ENCODE measurements around the gene ZRANB1. TPM values are rescaled to one million over a fixed set of nuclear protein-coding genes. Genes with fewer than 3 reads are reported as not detected.
"Not testable (repeated sequence)": the region's sequence is repeated elsewhere in the genome, so short reads cannot be mapped to it uniquely, and the experiment has no call there.

ZRANB1 gene
- total RNA-seq, 6 donors from 2014 or later = 14.6 to 35.4 (median 17.1) TPM

DNA sequence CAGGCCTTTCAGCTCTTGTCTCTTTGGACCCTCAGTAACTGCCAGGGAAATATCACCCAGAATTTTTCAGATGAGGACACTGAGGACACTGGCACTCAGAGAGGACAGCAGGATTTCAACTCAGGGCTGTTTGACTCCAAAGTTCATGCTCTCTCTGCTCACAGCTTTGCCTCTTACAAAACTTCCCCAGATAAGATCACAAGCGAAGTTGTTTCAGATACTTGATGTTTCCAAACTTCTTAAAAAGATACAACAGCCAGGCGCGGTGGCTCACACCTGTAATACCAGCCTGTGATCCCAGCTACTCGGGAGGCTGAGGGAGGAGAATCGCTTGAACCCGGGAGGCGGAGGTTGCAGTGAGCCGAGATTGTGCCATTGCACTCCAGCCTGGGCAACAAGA lies 32.4 kb upstream of the ZRANB1 start:
- no peaks in the 10 kb centered on the region for H3K36me3 ChIP-seq
- H3K4me1 ChIP-seq = peaks cover 0 to 6% (median 1%) of the 10 kb centered on the region in 4 donors
- H3K4me3 ChIP-seq = no peak overlapping the region
- 82 to 90% methylated on average over 8 of the region's 8 CpGs for WGBS, 2 donors
- ATAC-seq (ENCODE audit: low FRiP score in 2 of 2) = no peak
- H3K27ac ChIP-seq = no peak overlapping the region
- no peaks in the 10 kb centered on the region for H3K9me3 ChIP-seq
- TF ChIP-seq POLR2AphosphoS5 (IDR thresholded peaks at IDR 0.05) (no peak), EP300 (IDR thresholded peaks at IDR 0.05) (no peak), POLR2A (IDR thresholded peaks at IDR 0.05) (no peak)
- TF ChIP-seq, protein P1, sequence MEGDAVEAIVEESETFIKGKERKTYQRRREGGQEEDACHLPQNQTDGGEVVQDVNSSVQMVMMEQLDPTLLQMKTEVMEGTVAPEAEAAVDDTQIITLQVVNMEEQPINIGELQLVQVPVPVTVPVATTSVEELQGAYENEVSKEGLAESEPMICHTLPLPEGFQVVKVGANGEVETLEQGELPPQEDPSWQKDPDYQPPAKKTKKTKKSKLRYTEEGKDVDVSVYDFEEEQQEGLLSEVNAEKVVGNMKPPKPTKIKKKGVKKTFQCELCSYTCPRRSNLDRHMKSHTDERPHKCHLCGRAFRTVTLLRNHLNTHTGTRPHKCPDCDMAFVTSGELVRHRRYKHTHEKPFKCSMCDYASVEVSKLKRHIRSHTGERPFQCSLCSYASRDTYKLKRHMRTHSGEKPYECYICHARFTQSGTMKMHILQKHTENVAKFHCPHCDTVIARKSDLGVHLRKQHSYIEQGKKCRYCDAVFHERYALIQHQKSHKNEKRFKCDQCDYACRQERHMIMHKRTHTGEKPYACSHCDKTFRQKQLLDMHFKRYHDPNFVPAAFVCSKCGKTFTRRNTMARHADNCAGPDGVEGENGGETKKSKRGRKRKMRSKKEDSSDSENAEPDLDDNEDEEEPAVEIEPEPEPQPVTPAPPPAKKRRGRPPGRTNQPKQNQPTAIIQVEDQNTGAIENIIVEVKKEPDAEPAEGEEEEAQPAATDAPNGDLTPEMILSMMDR (IDR thresholded peaks at IDR 0.05) = no peak
- no peak for DNase-seq
- no peaks in the 10 kb centered on the region for H3K27me3 ChIP-seq

DNA sequence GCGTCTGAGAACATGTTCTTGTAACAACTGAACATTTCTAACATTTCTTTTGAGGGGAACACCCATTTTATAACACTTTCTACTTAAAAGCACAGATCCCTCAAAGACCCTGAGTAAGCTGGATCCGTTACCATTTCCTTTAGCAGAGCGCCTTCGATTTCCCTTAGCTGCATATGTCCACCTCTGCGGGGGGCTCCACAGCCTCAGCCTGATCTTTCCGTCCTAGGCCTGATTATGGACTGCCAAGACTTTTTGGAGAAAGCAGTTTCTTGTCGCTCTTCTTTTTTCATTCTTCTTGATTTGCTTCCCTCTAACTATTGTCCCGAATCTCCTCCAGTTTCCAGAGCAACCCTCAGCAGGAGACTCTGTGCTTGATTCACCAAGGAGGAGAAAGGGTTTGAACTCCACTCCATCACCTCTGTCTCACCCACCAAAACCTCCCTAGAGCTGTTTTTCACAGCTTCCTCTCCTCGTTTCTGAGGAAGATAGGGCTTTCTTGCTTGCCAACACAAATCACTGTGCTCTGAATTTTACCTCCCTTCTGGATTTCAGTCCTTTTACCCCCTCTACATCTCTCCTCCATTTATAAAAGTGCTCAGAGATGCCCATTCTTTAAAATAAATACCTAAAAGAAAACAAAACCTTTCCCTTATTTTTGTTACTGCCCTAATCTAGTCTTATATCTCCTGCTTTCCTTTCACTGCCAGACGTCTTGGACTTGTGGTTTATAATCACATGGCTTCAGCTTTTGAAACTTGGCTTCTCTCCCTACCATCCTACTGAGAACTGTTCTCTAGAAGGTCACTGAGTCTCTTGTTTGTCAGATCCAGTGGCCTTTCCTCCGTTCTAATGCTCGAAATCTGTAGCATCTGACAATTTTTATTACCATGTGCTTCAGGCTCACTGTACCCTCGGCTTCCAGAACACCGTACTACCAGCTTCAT lies 30.5 kb upstream of the ZRANB1 start:
- TF ChIP-seq POLR2A (IDR thresholded peaks at IDR 0.05) = no peak
- TF ChIP-seq, protein P1 (IDR thresholded peaks at IDR 0.05) = no peak
- TF ChIP-seq EP300 (IDR thresholded peaks at IDR 0.05) = no peak
- no peak for TF ChIP-seq POLR2AphosphoS5 (IDR thresholded peaks at IDR 0.05)
- Histone ChIP-seq H3K4me1 (peaks cover 6 to 10% (median 6%) of the 10 kb centered on the region in 4 donors), H3K9me3 (no peaks in the 10 kb centered on the region), H3K27ac (peak overlapping the region; percentile 14 to 64 (median 62)), H3K36me3 (no peaks in the 10 kb centered on the region), H3K27me3 (no peaks in the 10 kb centered on the region), H3K4me3 (no peak overlapping the region)
- 45 to 52% methylated on average over 14 of the region's 14 CpGs for WGBS, 2 donors
- no peak for DNase-seq
- ATAC-seq (ENCODE audit: low FRiP score in 2 of 2) = peak in 1 of 2 donors; percentile 34

DNA sequence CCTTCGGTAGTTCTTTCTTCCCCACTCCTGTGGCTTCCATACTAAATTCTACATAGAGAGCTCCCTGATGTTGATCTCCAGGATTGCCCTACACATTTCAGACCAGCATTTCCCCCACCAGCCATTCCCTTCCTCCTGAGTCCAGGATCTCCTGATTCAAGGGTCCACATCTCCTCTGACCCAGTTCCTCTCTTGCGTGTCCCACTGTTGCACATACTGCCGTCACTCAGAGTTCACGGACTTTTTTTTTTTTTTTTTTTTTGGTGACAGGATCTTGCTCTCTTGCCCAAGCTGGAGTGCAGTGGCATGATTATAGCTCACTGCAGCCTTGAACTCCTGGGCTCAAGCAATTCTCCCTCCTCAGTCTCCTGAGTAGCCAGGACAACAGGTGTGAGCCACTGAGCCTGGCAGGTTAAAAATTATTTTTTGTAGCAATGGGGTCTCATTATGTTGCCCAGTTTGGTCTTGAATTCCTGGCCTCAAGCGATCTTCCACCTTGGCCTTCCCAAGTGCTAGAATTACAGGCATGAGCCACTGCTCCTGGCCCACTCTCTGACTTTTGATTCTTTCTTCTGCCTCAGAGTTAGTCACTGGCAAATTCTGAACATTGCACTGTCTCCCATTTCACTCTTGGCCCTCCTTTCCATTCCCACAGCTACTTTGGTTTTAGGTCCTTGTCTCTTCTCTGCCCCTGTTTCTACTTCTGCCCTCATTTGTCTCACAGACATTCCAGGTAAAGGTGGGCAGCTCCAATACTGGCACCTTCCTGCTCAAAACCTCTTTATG lies 29.6 kb upstream of the ZRANB1 start:
- Histone ChIP-seq H3K9me3 (no peaks in the 10 kb centered on the region), H3K4me1 (peaks cover 6 to 10% (median 6%) of the 10 kb centered on the region in 4 donors), H3K27me3 (no peaks in the 10 kb centered on the region), H3K27ac (peak overlapping the region in 3 of 4 donors; percentile 14 to 64 (median 60)), H3K36me3 (no peaks in the 10 kb centered on the region), H3K4me3 (no peak overlapping the region)
- peak in 1 of 2 donors; percentile 31 for DNase-seq
- 74 to 75% methylated on average over 5 of the region's 5 CpGs for WGBS, 2 donors
- no peak for TF ChIP-seq POLR2A (IDR thresholded peaks at IDR 0.05)
- TF ChIP-seq, protein P1 (IDR thresholded peaks at IDR 0.05) = no peak
- TF ChIP-seq POLR2AphosphoS5 (IDR thresholded peaks at IDR 0.05) = no peak
- TF ChIP-seq EP300 (IDR thresholded peaks at IDR 0.05) = no peak
- no peak for ATAC-seq (ENCODE audit: low FRiP score in 2 of 2)

DNA sequence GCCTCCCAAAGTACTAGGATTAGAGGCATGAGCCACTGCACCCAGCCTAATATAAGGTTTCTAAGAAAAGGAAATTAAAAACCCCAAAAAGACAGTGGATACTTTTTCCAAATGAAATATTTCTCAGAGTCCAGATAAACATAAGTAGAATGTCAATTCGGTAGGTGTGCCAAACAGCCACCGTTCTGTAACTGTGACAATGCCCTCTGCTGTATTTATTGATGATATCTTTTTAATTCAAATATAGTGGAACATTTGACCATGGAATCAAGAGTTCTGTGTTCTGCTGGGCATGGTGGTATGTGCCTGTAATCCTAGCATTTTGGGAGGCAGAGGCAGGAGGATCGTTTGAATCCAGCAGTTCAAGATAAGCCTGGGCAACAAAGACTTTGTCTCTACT lies 28.8 kb upstream of the ZRANB1 start:
- ATAC-seq (ENCODE audit: low FRiP score in 2 of 2) (no peak), DNase-seq (no peak)
- no peaks in the 10 kb centered on the region for H3K36me3 ChIP-seq
- 90 to 91% methylated on average over 3 of the region's 3 CpGs for WGBS, 2 donors
- H3K27ac ChIP-seq = no peak overlapping the region
- H3K27me3 ChIP-seq = no peaks in the 10 kb centered on the region
- H3K4me1 ChIP-seq = peaks cover 8 to 12% (median 10%) of the 10 kb centered on the region in 4 donors
- H3K9me3 ChIP-seq = no peaks in the 10 kb centered on the region
- TF ChIP-seq EP300 (IDR thresholded peaks at IDR 0.05) = no peak
- no peak for TF ChIP-seq POLR2A (IDR thresholded peaks at IDR 0.05)
- TF ChIP-seq, protein P1 (IDR thresholded peaks at IDR 0.05) = no peak
- TF ChIP-seq POLR2AphosphoS5 (IDR thresholded peaks at IDR 0.05) = no peak
- no peak overlapping the region for H3K4me3 ChIP-seq

DNA sequence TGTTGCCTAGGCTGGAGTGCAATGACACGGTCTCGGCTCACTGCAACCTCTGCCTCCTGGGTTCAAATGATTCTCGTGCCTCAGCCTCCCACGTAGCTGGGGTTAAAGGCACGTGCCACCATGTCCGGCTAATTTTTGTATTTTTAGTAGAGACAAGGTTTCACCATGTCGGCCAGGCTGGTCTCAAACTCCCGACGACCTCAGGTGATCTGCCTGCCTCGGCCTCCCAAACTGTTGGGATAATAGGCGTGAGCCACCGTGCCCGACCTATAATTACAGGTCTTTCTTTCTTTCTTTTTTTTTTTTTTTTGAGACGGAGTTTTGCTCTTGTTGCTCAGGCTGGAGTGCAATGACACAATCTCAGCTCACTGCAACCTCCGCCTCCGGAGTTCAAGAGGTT lies 27.5 kb upstream of the ZRANB1 start:
- H3K27me3 ChIP-seq; H3K9me3 ChIP-seq; DNase-seq; ATAC-seq (ENCODE audit: low FRiP score in 2 of 2); H3K27ac ChIP-seq; H3K4me3 ChIP-seq; H3K36me3 ChIP-seq: not testable (repeated sequence)
- 91 to 92% methylated on average over 16 of the region's 16 CpGs for WGBS, 2 donors
- peaks cover 20 to 24% (median 21%) of the 10 kb centered on the region in 4 donors for H3K4me1 ChIP-seq
